Transverse colon (tissue), 4 donors: Measurements from ENCODE around the gene CNOT4.

Experiments used
- CTCF ChIP-seq, 5 experiments: fragments of 200-600 bp in 3 of 5; fragments of 450-650 bp in 2 of 5; sonication (generic) in 3 of 5; IDR thresholded peaks; 1 replicate in 2 of 5; 2 replicates in 3 of 5; pipeline ENCODE4 v1.5.1; 2016 to 2017; ENCODE audit warnings: antibody characterized with exemption in 5 of 5, inconsistent platforms in 3 of 5, mild to moderate bottlenecking in 2 of 5, moderate library complexity in 1 of 5
- EP300 ChIP-seq: sonication (generic); formaldehyde crosslinking; IDR thresholded peaks from one replicate; pipeline ENCODE4 v1.6.1; 2017; ENCODE audit warnings: antibody characterized with exemption, low read depth
- POLR2A ChIP-seq: fragments of 450-650 bp; IDR thresholded peaks from one replicate; pipeline ENCODE4 v1.6.1; 2016; ENCODE audit warnings: antibody characterized with exemption, mild to moderate bottlenecking, moderate library complexity
- POLR2AphosphoS5 ChIP-seq, 3 donors: sonication (generic); formaldehyde crosslinking; IDR thresholded peaks; one replicate each; pipeline ENCODE4 v1.6.1; 2016; ENCODE audit warnings: antibody characterized with exemption in 3 of 3

GRCh38 chr7:135328526-135328925 is 181.4 kb downstream of the CNOT4 start:
- TF ChIP-seq CTCF (IDR thresholded peaks at IDR 0.05) (no peak), POLR2A (no peak), EP300 (no peak), POLR2AphosphoS5 (IDR thresholded peaks at IDR 0.05) (no peak)
